ENCODE results near the gene AVPI1. TPM values are rescaled to one million over a fixed set of nuclear protein-coding genes. Genes with fewer than 3 reads are reported as not detected.

Gene AVPI1
- total RNA-seq, 1 donor from 2014 or later, result 6.7 TPM

DNA sequence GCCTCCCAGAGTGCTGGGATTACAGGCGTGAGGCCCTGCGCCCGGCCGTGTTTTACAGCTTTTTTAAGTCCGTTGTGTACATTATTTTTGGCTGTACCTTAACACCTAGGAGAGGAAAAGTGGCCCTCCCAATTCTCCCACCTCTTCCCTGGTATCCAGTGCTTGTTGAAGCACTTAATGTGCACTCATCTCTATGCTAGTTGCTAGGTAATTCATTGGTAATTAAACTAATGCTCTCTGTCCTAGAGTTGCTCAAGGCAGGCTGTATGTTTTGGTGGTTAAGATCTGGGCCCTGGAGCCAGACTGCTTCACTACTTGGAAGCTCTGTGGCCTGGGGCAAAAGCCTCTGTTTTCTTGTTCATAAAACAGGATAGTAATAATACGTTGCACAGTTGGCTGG, 19.6 kb downstream of the AVPI1 start:
- Histone ChIP-seq H3K4me1 (no peaks in the 10 kb centered on the region), H3K27me3 (ENCODE audit: low read depth) (no peaks in the 10 kb centered on the region), H3K27ac (replicated peaks) (no peak overlapping the region), H3K9me3 (replicated peaks) (no peaks in the 10 kb centered on the region), H3K4me3 (no peak overlapping the region), H3K36me3 (peaks cover 69% of the 10 kb centered on the region)
- DNase-seq, result no peak
- intact Hi-C loops (cut with micrococcal nuclease), result no loop called here
- TF ChIP-seq, protein P1, sequence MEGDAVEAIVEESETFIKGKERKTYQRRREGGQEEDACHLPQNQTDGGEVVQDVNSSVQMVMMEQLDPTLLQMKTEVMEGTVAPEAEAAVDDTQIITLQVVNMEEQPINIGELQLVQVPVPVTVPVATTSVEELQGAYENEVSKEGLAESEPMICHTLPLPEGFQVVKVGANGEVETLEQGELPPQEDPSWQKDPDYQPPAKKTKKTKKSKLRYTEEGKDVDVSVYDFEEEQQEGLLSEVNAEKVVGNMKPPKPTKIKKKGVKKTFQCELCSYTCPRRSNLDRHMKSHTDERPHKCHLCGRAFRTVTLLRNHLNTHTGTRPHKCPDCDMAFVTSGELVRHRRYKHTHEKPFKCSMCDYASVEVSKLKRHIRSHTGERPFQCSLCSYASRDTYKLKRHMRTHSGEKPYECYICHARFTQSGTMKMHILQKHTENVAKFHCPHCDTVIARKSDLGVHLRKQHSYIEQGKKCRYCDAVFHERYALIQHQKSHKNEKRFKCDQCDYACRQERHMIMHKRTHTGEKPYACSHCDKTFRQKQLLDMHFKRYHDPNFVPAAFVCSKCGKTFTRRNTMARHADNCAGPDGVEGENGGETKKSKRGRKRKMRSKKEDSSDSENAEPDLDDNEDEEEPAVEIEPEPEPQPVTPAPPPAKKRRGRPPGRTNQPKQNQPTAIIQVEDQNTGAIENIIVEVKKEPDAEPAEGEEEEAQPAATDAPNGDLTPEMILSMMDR (IDR thresholded peaks at IDR 0.05; ENCODE audit: borderline replicate concordance), result no peak

DNA sequence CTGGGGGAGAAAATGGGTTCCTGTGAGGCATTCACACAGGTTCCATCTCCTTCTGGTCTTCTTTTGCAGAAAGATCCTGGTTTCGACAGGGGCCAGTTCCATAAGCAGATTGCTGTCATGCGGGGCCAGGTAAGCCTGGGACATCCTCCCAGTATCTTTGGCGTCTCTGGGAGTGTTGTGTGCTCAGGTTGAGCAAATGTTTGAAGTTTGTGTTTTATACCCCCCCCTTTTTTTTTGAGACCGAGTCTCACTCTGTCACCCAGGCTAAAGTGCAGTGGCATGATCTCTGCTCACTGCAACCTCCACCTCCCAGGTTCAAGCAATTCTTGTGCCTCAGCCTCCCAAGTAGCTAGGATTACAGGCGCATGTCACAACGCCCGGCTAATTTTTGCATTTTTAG, 20.0 kb downstream of the AVPI1 start:
- no peak overlapping the region for H3K27ac ChIP-seq (replicated peaks)
- no peak overlapping the region for H3K4me3 ChIP-seq
- H3K27me3 ChIP-seq (ENCODE audit: low read depth), result no peaks in the 10 kb centered on the region
- peaks cover 73% of the 10 kb centered on the region for H3K36me3 ChIP-seq
- no peaks in the 10 kb centered on the region for H3K4me1 ChIP-seq
- no peaks in the 10 kb centered on the region for H3K9me3 ChIP-seq (replicated peaks)
- intact Hi-C loops (cut with micrococcal nuclease), result no loop called here
- DNase-seq, result no peak
- TF ChIP-seq, protein P1 (IDR thresholded peaks at IDR 0.05; ENCODE audit: borderline replicate concordance), result no peak

DNA sequence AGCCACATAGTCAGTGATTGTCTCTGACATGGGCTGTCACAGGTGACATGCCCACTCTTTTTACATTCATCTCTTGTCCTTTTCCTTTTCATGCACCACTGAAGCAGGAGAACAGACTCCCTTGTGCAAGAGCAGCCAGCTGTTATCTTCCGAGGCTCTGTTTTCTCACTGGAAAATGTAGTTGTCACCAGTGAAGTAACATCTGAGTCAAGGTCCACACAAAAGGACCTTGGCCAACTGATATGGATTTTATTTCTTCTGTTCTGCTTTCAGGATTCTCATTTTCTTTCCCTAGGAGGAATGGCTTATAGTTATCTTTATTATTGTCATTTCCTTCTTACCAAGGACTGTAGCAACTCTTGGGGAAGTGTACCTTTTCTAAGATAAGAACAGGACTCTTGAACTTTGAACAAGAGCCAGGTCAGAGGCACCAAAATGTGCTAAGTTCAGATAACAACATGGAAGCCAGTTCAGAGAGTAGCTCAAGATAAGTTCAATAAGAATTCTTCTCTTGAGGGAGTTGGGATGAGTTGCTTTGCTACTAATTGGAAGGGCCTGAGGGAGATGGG, 22.7 kb downstream of the AVPI1 start:
- intact Hi-C loops (cut with micrococcal nuclease), result no loop called here
- no peaks in the 10 kb centered on the region for H3K27me3 ChIP-seq (ENCODE audit: low read depth)

DNA sequence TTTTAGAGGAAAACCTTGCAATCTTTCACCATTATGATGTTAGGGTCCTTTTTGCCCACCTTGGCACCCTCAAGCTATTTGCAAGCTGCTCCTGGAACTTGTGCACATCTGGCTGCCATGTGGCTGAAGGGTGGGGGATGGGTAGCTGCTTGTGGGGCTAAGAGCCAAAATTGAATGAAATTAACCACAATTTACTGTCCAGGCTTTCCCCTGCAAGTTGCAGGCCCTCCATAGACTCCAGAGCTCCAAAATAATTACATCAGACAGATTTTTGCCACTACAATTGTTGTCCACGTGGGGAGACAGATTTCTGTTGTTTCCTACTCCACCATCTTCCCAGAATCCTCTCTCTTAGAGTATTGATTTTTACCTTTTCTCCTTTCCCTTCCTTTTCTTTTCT, 27.5 kb downstream of the AVPI1 start:
- peaks cover 78% of the 10 kb centered on the region for H3K36me3 ChIP-seq
- intact Hi-C loops (cut with micrococcal nuclease), result no loop called here
- TF ChIP-seq, protein P1 (IDR thresholded peaks at IDR 0.05; ENCODE audit: borderline replicate concordance), result no peak

More for the DNA sequence above, 22.7 kb downstream of the AVPI1 start:
- no peak overlapping the region for H3K4me3 ChIP-seq
- peaks cover 71% of the 10 kb centered on the region for H3K36me3 ChIP-seq
- H3K4me1 ChIP-seq, result no peaks in the 10 kb centered on the region
- no peak for DNase-seq
- no peak overlapping the region for H3K27ac ChIP-seq (replicated peaks)
- TF ChIP-seq, protein P1 (IDR thresholded peaks at IDR 0.05; ENCODE audit: borderline replicate concordance), result no peak
- H3K9me3 ChIP-seq (replicated peaks), result no peaks in the 10 kb centered on the region

GRCh38 chr10:97656777-97657176, 30.3 kb downstream of the AVPI1 start:
- TF ChIP-seq, protein P1 (IDR thresholded peaks at IDR 0.05; ENCODE audit: borderline replicate concordance), result no peak
- Histone ChIP-seq H3K4me1 (no peaks in the 10 kb centered on the region), H3K27me3 (ENCODE audit: low read depth) (no peaks in the 10 kb centered on the region), H3K27ac (replicated peaks) (no peak overlapping the region), H3K36me3 (peaks cover 78% of the 10 kb centered on the region), H3K4me3 (no peak overlapping the region), H3K9me3 (replicated peaks) (no peaks in the 10 kb centered on the region)
- no peak for DNase-seq
- intact Hi-C loops (cut with micrococcal nuclease), result no loop called here

More for the DNA sequence above, 27.5 kb downstream of the AVPI1 start:
- no peak for DNase-seq
- Histone ChIP-seq H3K27ac (replicated peaks) (no peak overlapping the region), H3K9me3 (replicated peaks) (no peaks in the 10 kb centered on the region), H3K4me3 (no peak overlapping the region), H3K4me1 (no peaks in the 10 kb centered on the region), H3K27me3 (ENCODE audit: low read depth) (no peaks in the 10 kb centered on the region)

Data from left ventricle myocardium inferior (tissue), 1 donor.